IMR-90 (cell line): ENCODE data around the gene TCF4. TPM values are rescaled to one million over a fixed set of nuclear protein-coding genes. Genes with fewer than 3 reads are reported as not detected.

Experiments
- ATAC-seq: fragments of 200-7000 bp; cut with Tn5 transposase; 2 replicates; pipeline ENCODE4 v1.9.1; 2020; ENCODE audit warnings: low read depth, mild to moderate bottlenecking, moderate library complexity
- BruUV-seq: library from RNA; stranded (reverse); fragments of 400-500 nt; replicated peaks from 2 replicates; lab custom pipeline; 2021; lab: Mats Ljungman, UMichigan
- CTCF ChIA-PET: fragments of 300-600 bp; formaldehyde crosslinking; extraction: SDS; loops from one replicate; lab custom pipeline; 2021; ENCODE audit warnings: antibody characterized with exemption; lab: Yijun Ruan, JAX
- POLR2A ChIA-PET: fragments of 300-600 bp; sonication (Branson Sonifier 250); formaldehyde crosslinking; loops from one replicate; lab custom pipeline; 2022; ENCODE audit warnings: antibody characterized with exemption; ENCODE audit not compliant: unreplicated experiment; lab: Charles Lee
- DNase-seq: peaks from one replicate; pipeline ENCODE4 v3.0.0; 2013
- H2AFZ ChIP-seq: replicated peaks from 2 replicates; pipeline ENCODE3; 2013; ENCODE audit warnings: low read length, mild to moderate bottlenecking; ENCODE audit not compliant: poor library complexity
- H2AK5ac ChIP-seq: 2 replicates; pipeline ENCODE4 v1.6.1; 2013; ENCODE audit warnings: low read depth, low read length, inconsistent platforms
- H2AK9ac ChIP-seq: replicated peaks from 2 replicates; pipeline ENCODE3; 2013; ENCODE audit warnings: mild to moderate bottlenecking, low read depth, low read length, moderate library complexity; ENCODE audit not compliant: poor library complexity
- H2BK120ac ChIP-seq: 2 replicates; pipeline ENCODE4 v1.6.1; 2013; ENCODE audit warnings: low read depth, low read length, inconsistent platforms
- H2BK15ac ChIP-seq: 3 replicates; pipeline ENCODE4 v1.6.1; 2013; ENCODE audit warnings: low read depth, low read length, inconsistent platforms
- H2BK20ac ChIP-seq: 2 replicates; pipeline ENCODE4 v1.6.1; 2013; ENCODE audit warnings: low read depth, mild to moderate bottlenecking, inconsistent platforms, low read length, moderate library complexity
- H2BK5ac ChIP-seq: 2 replicates; pipeline ENCODE4 v1.6.1; 2013; ENCODE audit warnings: mild to moderate bottlenecking, low read depth, low read length, inconsistent platforms; ENCODE audit not compliant: poor library complexity, severe bottlenecking
- H3K14ac ChIP-seq: replicated peaks from 2 replicates; pipeline ENCODE4 v1.6.1; 2013; ENCODE audit warnings: low read depth, low read length, inconsistent platforms
- H3K18ac ChIP-seq: 2 replicates; pipeline ENCODE4 v1.6.1; 2013; ENCODE audit warnings: low read depth, low read length, control low read depth
- H3K23ac ChIP-seq: 2 replicates; pipeline ENCODE4 v1.6.1; 2013; ENCODE audit warnings: low read depth, low read length, inconsistent platforms
- H3K27ac ChIP-seq: 2 replicates; pipeline ENCODE4 v1.5.1; 2013; ENCODE audit warnings: mild to moderate bottlenecking, control low read depth, low read length; ENCODE audit not compliant: insufficient read depth
- H3K27me3 ChIP-seq: 2 replicates; pipeline ENCODE4 v1.6.1; 2013; ENCODE audit warnings: low read length; ENCODE audit not compliant: control insufficient read depth, insufficient read depth
- H3K36me3 ChIP-seq: 2 replicates; pipeline ENCODE4 v1.6.1; 2013; ENCODE audit warnings: low read length, mixed read lengths; ENCODE audit not compliant: control insufficient read depth, insufficient read depth
- H3K4ac ChIP-seq: 2 replicates; pipeline ENCODE4 v1.6.1; 2013; ENCODE audit warnings: low read depth, low read length, inconsistent platforms
- H3K4me1 ChIP-seq: 2 replicates; pipeline ENCODE4 v1.6.1; 2013; ENCODE audit warnings: low read length, mixed read lengths; ENCODE audit not compliant: control insufficient read depth, insufficient read depth
- H3K4me2 ChIP-seq: 2 replicates; pipeline ENCODE4 v1.6.1; 2013; ENCODE audit warnings: low read depth, mild to moderate bottlenecking, control low read depth, low read length, moderate library complexity
- H3K4me3 ChIP-seq: 2 replicates; pipeline ENCODE4 v1.5.1; 2013; ENCODE audit warnings: low read depth, mild to moderate bottlenecking, control low read depth, low read length, moderate library complexity; ENCODE audit not compliant: insufficient read depth
- H3K56ac ChIP-seq: 2 replicates; pipeline ENCODE4 v1.6.1; 2013; ENCODE audit warnings: low read length, inconsistent platforms; ENCODE audit not compliant: insufficient read depth; ENCODE audit errors: extremely low read depth
- H3K79me1 ChIP-seq, 2 experiments: 2 replicates each; pipeline ENCODE4 v1.6.1; 2013; ENCODE audit warnings: low read length in 2 of 2, inconsistent platforms in 1 of 2, low read depth in 1 of 2
- H3K9ac ChIP-seq: 2 replicates; pipeline ENCODE4 v1.6.1; 2013; ENCODE audit warnings: low read depth, low read length, control low read depth
- H3K9me1 ChIP-seq: 2 replicates; pipeline ENCODE4 v1.6.1; 2013; ENCODE audit warnings: low read length, inconsistent platforms; ENCODE audit not compliant: insufficient read depth
- H3K9me3 ChIP-seq: 2 replicates; pipeline ENCODE4 v1.6.1; 2013; ENCODE audit warnings: low read length; ENCODE audit not compliant: control insufficient read depth, insufficient read depth
- H4K20me1 ChIP-seq: 2 replicates; pipeline ENCODE4 v1.6.1; 2013; ENCODE audit warnings: low read length, inconsistent platforms; ENCODE audit not compliant: insufficient read depth
- H4K5ac ChIP-seq: 2 replicates; pipeline ENCODE4 v1.6.1; 2013; ENCODE audit warnings: mild to moderate bottlenecking, low read depth, low read length, control low read depth
- H4K8ac ChIP-seq, 2 experiments: 2 replicates each; pipeline ENCODE4 v1.6.1; 2013; ENCODE audit warnings: low read depth in 2 of 2, low read length in 2 of 2, control low read depth in 1 of 2, inconsistent platforms in 1 of 2
- H4K91ac ChIP-seq: 2 replicates; pipeline ENCODE4 v1.6.1; 2013; ENCODE audit warnings: low read depth, low read length, inconsistent platforms; ENCODE audit not compliant: insufficient read depth
- WGBS, 2 experiments: methylation state at CpG; one replicate each; pipeline versions ENCODE4 v1.1.5 to v1.1.7; 2013; ENCODE audit warnings: missing lambda C conversion rate in 2 of 2; ENCODE audit not compliant: insufficient read length in 1 of 2; ENCODE audit errors: extremely low coverage in 2 of 2; 5-methylcytosine and 5-hydroxymethylcytosine counted together
- dilution Hi-C: fragments of 300-500 bp; cut with HindIII; formaldehyde crosslinking; loops from one replicate; pipeline ENCODE4 v1.14.3; 2018; ENCODE audit warnings: low sequenced_read_pairs; ENCODE audit not compliant: unreplicated experiment
- in situ Hi-C: fragments of 300-500 bp; cut with MboI; formaldehyde crosslinking; loops from 3 replicates; pipeline ENCODE4 v1.14.3; 2019; ENCODE audit warnings: low sequenced_read_pairs, inconsistent platforms, mixed read lengths
- intact Hi-C: fragments of 100-400 bp; cut with micrococcal nuclease; formaldehyde crosslinking; loops from 2 replicates; pipeline ENCODE4 v1.10.0; 2022
- polyA plus RNA-seq, 3 experiments: library from polyadenylated mRNA; depleted of rRNA; stranded (reverse); fragments of >200 nt; gene quantifications; 2 replicates each; pipeline ENCODE4 v1.2.3, GENCODE V29; 2012; ENCODE audit warnings: low replicate concordance in 1 of 3
- total RNA-seq: library from RNA; depleted of rRNA; stranded (reverse); fragments of >200 nt; gene quantifications from 2 replicates; pipeline ENCODE4 v1.2.3, GENCODE V29; 2012
- TF ChIP-seq, protein P1 (sequence below): fragments of 150-350 bp; IDR thresholded peaks from 2 replicates; pipeline ENCODE4 v1.6.1; 2016; ENCODE audit warnings: low read depth, mild to moderate bottlenecking, low read length, moderate library complexity, borderline replicate concordance
- TF ChIP-seq, protein P2 (sequence below): conservative IDR thresholded peaks from 2 replicates; pipeline ENCODE4 v1.5.1; 2012; ENCODE audit warnings: mild to moderate bottlenecking, low read depth, low read length, improper control_type of control experiment
- TF ChIP-seq, protein P3 (sequence below): fragments of 150-350 bp; IDR thresholded peaks from 2 replicates; pipeline ENCODE4 v1.6.1; 2017; ENCODE audit warnings: mild to moderate bottlenecking, antibody characterized with exemption, low read length, low read depth

TCF4 gene
- total and polyA plus RNA-seq, 2 of the 4 experiments (the other 2 are of a cell fraction): 30.0 to 87.1 TPM

DNA sequence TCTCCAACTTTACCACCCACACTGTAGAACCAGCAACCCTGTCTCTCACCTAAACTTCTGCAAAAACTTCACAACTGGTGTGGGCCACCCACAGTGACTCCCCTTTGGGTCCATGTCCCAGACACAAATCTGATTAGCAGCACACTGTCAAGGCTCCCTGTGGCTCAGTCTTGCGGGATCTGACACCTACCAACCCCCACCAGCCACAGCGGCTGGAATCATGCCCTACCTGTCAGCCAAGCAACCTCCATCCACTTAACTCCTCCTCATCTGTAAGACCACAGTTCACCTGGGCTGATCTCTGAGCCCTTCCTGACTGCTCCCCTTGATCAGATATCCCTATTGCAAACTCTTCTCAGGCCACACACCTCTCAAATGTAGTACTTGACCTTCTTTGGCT is 14.6 kb downstream of the TCF4 start:
- no peak overlapping the region for H2AK5ac ChIP-seq
- no peak overlapping the region; the same call in 1 of the 2 replicates for H4K5ac ChIP-seq
- BruUV-seq: no TSS peak
- no peak overlapping the region for H3K9ac ChIP-seq
- no peak overlapping the region for H2BK120ac ChIP-seq
- POLR2A ChIA-PET: no interaction called here
- in situ Hi-C loops: no loop called here
- H2AFZ ChIP-seq: no peak overlapping the region
- H2AK9ac ChIP-seq: no peak overlapping the region
- no peak overlapping the region for H3K14ac ChIP-seq
- no peak overlapping the region for H2BK15ac ChIP-seq
- no peak overlapping the region for H3K4me2 ChIP-seq
- no peak overlapping the region for H2BK5ac ChIP-seq
- CTCF ChIA-PET: no interaction called here
- H3K27me3 ChIP-seq: no peaks in the 10 kb centered on the region
- peaks cover 10% of the 10 kb centered on the region for H3K36me3 ChIP-seq
- H3K18ac ChIP-seq: no peak overlapping the region
- 100% methylated on average over 2 of the region's 2 CpGs; no CpG with 5 or more reads in 1 of the 2 experiments for WGBS, 2 experiments
- H3K79me1 ChIP-seq: peaks cover 32 to 67% of the 10 kb centered on the region in 2 experiments
- no peak overlapping the region for H3K56ac ChIP-seq
- intact Hi-C loops: no loop called here
- dilution Hi-C loops: no loop called here
- H3K4me3 ChIP-seq: no peak overlapping the region
- H3K27ac ChIP-seq: no peak overlapping the region
- H3K9me3 ChIP-seq: no peaks in the 10 kb centered on the region
- no peaks in the 10 kb centered on the region for H3K4me1 ChIP-seq
- no peak overlapping the region for H3K23ac ChIP-seq
- H3K9me1 ChIP-seq: 0 out of 2 replicates have a peak, but pooled peaks cover 3% of the 10 kb centered on the region
- DNase-seq: no peak
- TF ChIP-seq, protein P1, sequence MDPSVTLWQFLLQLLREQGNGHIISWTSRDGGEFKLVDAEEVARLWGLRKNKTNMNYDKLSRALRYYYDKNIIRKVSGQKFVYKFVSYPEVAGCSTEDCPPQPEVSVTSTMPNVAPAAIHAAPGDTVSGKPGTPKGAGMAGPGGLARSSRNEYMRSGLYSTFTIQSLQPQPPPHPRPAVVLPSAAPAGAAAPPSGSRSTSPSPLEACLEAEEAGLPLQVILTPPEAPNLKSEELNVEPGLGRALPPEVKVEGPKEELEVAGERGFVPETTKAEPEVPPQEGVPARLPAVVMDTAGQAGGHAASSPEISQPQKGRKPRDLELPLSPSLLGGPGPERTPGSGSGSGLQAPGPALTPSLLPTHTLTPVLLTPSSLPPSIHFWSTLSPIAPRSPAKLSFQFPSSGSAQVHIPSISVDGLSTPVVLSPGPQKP: no peak
- TF ChIP-seq, protein P2, sequence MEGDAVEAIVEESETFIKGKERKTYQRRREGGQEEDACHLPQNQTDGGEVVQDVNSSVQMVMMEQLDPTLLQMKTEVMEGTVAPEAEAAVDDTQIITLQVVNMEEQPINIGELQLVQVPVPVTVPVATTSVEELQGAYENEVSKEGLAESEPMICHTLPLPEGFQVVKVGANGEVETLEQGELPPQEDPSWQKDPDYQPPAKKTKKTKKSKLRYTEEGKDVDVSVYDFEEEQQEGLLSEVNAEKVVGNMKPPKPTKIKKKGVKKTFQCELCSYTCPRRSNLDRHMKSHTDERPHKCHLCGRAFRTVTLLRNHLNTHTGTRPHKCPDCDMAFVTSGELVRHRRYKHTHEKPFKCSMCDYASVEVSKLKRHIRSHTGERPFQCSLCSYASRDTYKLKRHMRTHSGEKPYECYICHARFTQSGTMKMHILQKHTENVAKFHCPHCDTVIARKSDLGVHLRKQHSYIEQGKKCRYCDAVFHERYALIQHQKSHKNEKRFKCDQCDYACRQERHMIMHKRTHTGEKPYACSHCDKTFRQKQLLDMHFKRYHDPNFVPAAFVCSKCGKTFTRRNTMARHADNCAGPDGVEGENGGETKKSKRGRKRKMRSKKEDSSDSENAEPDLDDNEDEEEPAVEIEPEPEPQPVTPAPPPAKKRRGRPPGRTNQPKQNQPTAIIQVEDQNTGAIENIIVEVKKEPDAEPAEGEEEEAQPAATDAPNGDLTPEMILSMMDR: no peak
- TF ChIP-seq, protein P3, sequence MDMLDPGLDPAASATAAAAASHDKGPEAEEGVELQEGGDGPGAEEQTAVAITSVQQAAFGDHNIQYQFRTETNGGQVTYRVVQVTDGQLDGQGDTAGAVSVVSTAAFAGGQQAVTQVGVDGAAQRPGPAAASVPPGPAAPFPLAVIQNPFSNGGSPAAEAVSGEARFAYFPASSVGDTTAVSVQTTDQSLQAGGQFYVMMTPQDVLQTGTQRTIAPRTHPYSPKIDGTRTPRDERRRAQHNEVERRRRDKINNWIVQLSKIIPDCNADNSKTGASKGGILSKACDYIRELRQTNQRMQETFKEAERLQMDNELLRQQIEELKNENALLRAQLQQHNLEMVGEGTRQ: no peak
- no peak overlapping the region for H2BK20ac ChIP-seq
- ATAC-seq: no peak
- H3K4ac ChIP-seq: no peak overlapping the region
- peaks cover 8% of the 10 kb centered on the region; the same call in 1 of the 2 replicates for H4K20me1 ChIP-seq
- no peak overlapping the region for H4K8ac ChIP-seq
- no peak overlapping the region for H4K91ac ChIP-seq
